Neuron (in vitro differentiated cells): ENCODE results near the gene PUS10.
"Not testable (repeated sequence)": the region's sequence is repeated elsewhere in the genome, so short reads cannot be mapped to it uniquely, and the experiment has no call there.

Experiments used
- H2AFZ ChIP-seq: one replicate; pipeline ENCODE4 v1.6.1; 2013; ENCODE audit warnings: low read depth, mild to moderate bottlenecking, inconsistent platforms, low read length, moderate library complexity
- H3K27me3 ChIP-seq: one replicate; pipeline ENCODE4 v1.6.1; 2013; ENCODE audit warnings: low read length; ENCODE audit not compliant: insufficient read depth
- H3K36me3 ChIP-seq: one replicate; pipeline ENCODE4 v1.6.1; 2013; ENCODE audit warnings: low read length; ENCODE audit not compliant: insufficient read depth
- H3K4me1 ChIP-seq: one replicate; pipeline ENCODE4 v1.6.1; 2013; ENCODE audit warnings: low read length; ENCODE audit not compliant: insufficient read depth
- H3K4me3 ChIP-seq: 2 replicates; pipeline ENCODE4 v1.5.1; 2013; ENCODE audit warnings: mild to moderate bottlenecking, low read length, moderate library complexity
- H3K9me3 ChIP-seq: one replicate; pipeline ENCODE4 v1.6.1; 2013; ENCODE audit warnings: low read length

The PUS10 gene

GRCh38 chr2:60998628-60999545 lies 19.2 kb downstream of the PUS10 start:
- Histone ChIP-seq H3K27me3 (no peaks in the 10 kb centered on the region), H3K4me3 (no peak overlapping the region), H2AFZ (no peak overlapping the region), H3K36me3 (no peaks in the 10 kb centered on the region), H3K4me1 (no peaks in the 10 kb centered on the region), H3K9me3 (no peaks in the 10 kb centered on the region)

GRCh38 chr2:60994131-60994530 lies 23.9 kb downstream of the PUS10 start:
- no peak overlapping the region for H2AFZ ChIP-seq
- no peaks in the 10 kb centered on the region for H3K27me3 ChIP-seq
- H3K4me3 ChIP-seq = no peak overlapping the region
- H3K4me1 ChIP-seq = no peaks in the 10 kb centered on the region
- peaks cover 3% of the 10 kb centered on the region for H3K9me3 ChIP-seq
- no peaks in the 10 kb centered on the region for H3K36me3 ChIP-seq

- no peak overlapping the region for H3K4me3 ChIP-seq
- no peaks in the 10 kb centered on the region for H3K27me3 ChIP-seq
- H3K9me3 ChIP-seq = peaks cover 3% of the 10 kb centered on the region
- H3K36me3 ChIP-seq = no peaks in the 10 kb centered on the region
- H3K4me1 ChIP-seq = no peaks in the 10 kb centered on the region
- H2AFZ ChIP-seq = no peak overlapping the region
These were observed 25.1 kb downstream of the PUS10 start for GRCh38 chr2:60992985-60993392.

- no peaks in the 10 kb centered on the region for H3K4me1 ChIP-seq
- no peaks in the 10 kb centered on the region for H3K36me3 ChIP-seq
These were observed 26.4 kb downstream of the PUS10 start for GRCh38 chr2:60991644-60992043.

GRCh38 chr2:60989259-60989658 lies 28.8 kb downstream of the PUS10 start:
- Histone ChIP-seq H3K4me1 (no peaks in the 10 kb centered on the region), H3K36me3 (no peaks in the 10 kb centered on the region), H3K27me3 (no peaks in the 10 kb centered on the region), H3K9me3 (peaks cover 3% of the 10 kb centered on the region), H2AFZ (no peak overlapping the region), H3K4me3 (no peak overlapping the region)

More at GRCh38 chr2:60991644-60992043, 26.4 kb downstream of the PUS10 start:
- Histone ChIP-seq H3K9me3 (peaks cover 3% of the 10 kb centered on the region), H2AFZ (no peak overlapping the region), H3K4me3 (no peak overlapping the region), H3K27me3 (no peaks in the 10 kb centered on the region)

- not testable (repeated sequence) for H3K36me3 ChIP-seq, H3K4me3 ChIP-seq, H3K4me1 ChIP-seq, H3K9me3 ChIP-seq, H2AFZ ChIP-seq, H3K27me3 ChIP-seq
These were observed 30.4 kb downstream of the PUS10 start for GRCh38 chr2:60987656-60988055.

GRCh38 chr2:60987041-60987440 lies 31.0 kb downstream of the PUS10 start:
- peaks cover 3% of the 10 kb centered on the region for H3K9me3 ChIP-seq
- H3K4me3 ChIP-seq = no peak overlapping the region
- H3K36me3 ChIP-seq = no peaks in the 10 kb centered on the region
- no peaks in the 10 kb centered on the region for H3K27me3 ChIP-seq
- H2AFZ ChIP-seq = no peak overlapping the region
- H3K4me1 ChIP-seq = no peaks in the 10 kb centered on the region

GRCh38 chr2:60984720-60985119 lies 33.3 kb downstream of the PUS10 start:
- no peaks in the 10 kb centered on the region for H3K4me1 ChIP-seq
- no peak overlapping the region for H3K4me3 ChIP-seq
- H3K9me3 ChIP-seq = no peaks in the 10 kb centered on the region
- H3K36me3 ChIP-seq = no peaks in the 10 kb centered on the region
- H2AFZ ChIP-seq = no peak overlapping the region
- no peaks in the 10 kb centered on the region for H3K27me3 ChIP-seq

GRCh38 chr2:60982066-60982465 lies 36.0 kb downstream of the PUS10 start:
- H3K9me3 ChIP-seq, H3K27me3 ChIP-seq, H3K36me3 ChIP-seq, H2AFZ ChIP-seq, H3K4me3 ChIP-seq, H3K4me1 ChIP-seq: not testable (repeated sequence)

- Histone ChIP-seq H2AFZ (no peak overlapping the region), H3K9me3 (no peaks in the 10 kb centered on the region), H3K4me1 (peaks cover 6% of the 10 kb centered on the region), H3K4me3 (no peak overlapping the region), H3K27me3 (no peaks in the 10 kb centered on the region), H3K36me3 (no peaks in the 10 kb centered on the region)
These were observed 37.8 kb downstream of the PUS10 start for GRCh38 chr2:60980071-60980815.

- Histone ChIP-seq H3K36me3 (no peaks in the 10 kb centered on the region), H3K4me1 (peaks cover 6% of the 10 kb centered on the region)
These were observed 38.8 kb downstream of the PUS10 start for GRCh38 chr2:60979231-60979630.

GRCh38 chr2:60977562-60977895 lies 40.5 kb downstream of the PUS10 start:
- H3K27me3 ChIP-seq = no peaks in the 10 kb centered on the region
- peaks cover 6% of the 10 kb centered on the region for H3K4me1 ChIP-seq
- H3K4me3 ChIP-seq = no peak overlapping the region
- no peak overlapping the region for H2AFZ ChIP-seq
- no peaks in the 10 kb centered on the region for H3K36me3 ChIP-seq
- no peaks in the 10 kb centered on the region for H3K9me3 ChIP-seq

More at GRCh38 chr2:60979231-60979630, 38.8 kb downstream of the PUS10 start:
- Histone ChIP-seq H3K9me3 (no peaks in the 10 kb centered on the region), H2AFZ (no peak overlapping the region), H3K27me3 (no peaks in the 10 kb centered on the region), H3K4me3 (no peak overlapping the region)

GRCh38 chr2:60976875-60977561 lies 41.0 kb downstream of the PUS10 start:
- no peak overlapping the region for H2AFZ ChIP-seq
- no peaks in the 10 kb centered on the region for H3K36me3 ChIP-seq
- no peak overlapping the region for H3K4me3 ChIP-seq

More at GRCh38 chr2:60976875-60977561, 41.0 kb downstream of the PUS10 start:
- Histone ChIP-seq H3K4me1 (peaks cover 6% of the 10 kb centered on the region), H3K27me3 (no peaks in the 10 kb centered on the region), H3K9me3 (no peaks in the 10 kb centered on the region)
